ENCODE results near the gene KISS1.

Gene KISS1

GRCh38 chr1:204198348-204199340, 2.4 kb upstream of the KISS1 start:
- Histone ChIP-seq H3K9me3 (ENCODE audit: low read length) (no peaks in the 10 kb centered on the region), H3K9me2 (ENCODE audit: low read depth, low read length) (no peaks in the 10 kb centered on the region), H3K4me3 (ENCODE audit: low read depth, low read length, poor library complexity, severe bottlenecking) (no peak overlapping the region), H3K27me3 (ENCODE audit: insufficient read depth, low read length) (no peaks in the 10 kb centered on the region; the same call in 1 of the 2 replicates), H3K4me2 (ENCODE audit: low read length) (no peak overlapping the region), H2AFZ (ENCODE audit: low read length) (no peak overlapping the region), H3K27ac (ENCODE audit: low read depth, low read length, poor library complexity, severe bottlenecking) (no peak overlapping the region), H3K4me1 (ENCODE audit: insufficient read depth, low read length, severe bottlenecking) (no peaks in the 10 kb centered on the region), H3K79me2 (ENCODE audit: insufficient read depth, low read length) (no peaks in the 10 kb centered on the region), H3K9ac (ENCODE audit: low read length) (no peak overlapping the region), H3K36me3 (ENCODE audit: insufficient read depth, low read length) (no peaks in the 10 kb centered on the region), H4K20me1 (ENCODE audit: insufficient read depth, low read length) (no peaks in the 10 kb centered on the region), H3F3A (ENCODE audit: insufficient read depth, low read length) (no peaks in the 10 kb centered on the region)
- no peak for TF ChIP-seq CTCF (IDR thresholded peaks at IDR 0.05; ENCODE audit: low read length)
- no peak for TF ChIP-seq EZH2 (IDR thresholded peaks at IDR 0.05; ENCODE audit: borderline replicate concordance, low read length)

- no peaks in the 10 kb centered on the region for H3K9me3 ChIP-seq (ENCODE audit: low read length)
- TF ChIP-seq EZH2 (IDR thresholded peaks at IDR 0.05; ENCODE audit: borderline replicate concordance, low read length) (no peak), CTCF (IDR thresholded peaks at IDR 0.05; ENCODE audit: low read length) (no peak)
- H2AFZ ChIP-seq (ENCODE audit: low read length): no peak overlapping the region
- H3K4me3 ChIP-seq (ENCODE audit: low read depth, low read length, poor library complexity, severe bottlenecking): no peak overlapping the region
- H4K20me1 ChIP-seq (ENCODE audit: insufficient read depth, low read length): no peaks in the 10 kb centered on the region
- no peaks in the 10 kb centered on the region; the same call in 1 of the 2 replicates for H3K27me3 ChIP-seq (ENCODE audit: insufficient read depth, low read length)
- no peaks in the 10 kb centered on the region for H3F3A ChIP-seq (ENCODE audit: insufficient read depth, low read length)
- H3K9me2 ChIP-seq (ENCODE audit: low read depth, low read length): no peaks in the 10 kb centered on the region
- H3K9ac ChIP-seq (ENCODE audit: low read length): no peak overlapping the region
- H3K79me2 ChIP-seq (ENCODE audit: insufficient read depth, low read length): no peaks in the 10 kb centered on the region
- no peaks in the 10 kb centered on the region for H3K36me3 ChIP-seq (ENCODE audit: insufficient read depth, low read length)
- no peak overlapping the region for H3K27ac ChIP-seq (ENCODE audit: low read depth, low read length, poor library complexity, severe bottlenecking)
- no peaks in the 10 kb centered on the region for H3K4me1 ChIP-seq (ENCODE audit: insufficient read depth, low read length, severe bottlenecking)
- H3K4me2 ChIP-seq (ENCODE audit: low read length): no peak overlapping the region
Observed at GRCh38 chr1:204197068-204197467, 777 bp upstream of the KISS1 start.

- no peaks in the 10 kb centered on the region for H4K20me1 ChIP-seq (ENCODE audit: insufficient read depth, low read length)
- TF ChIP-seq CTCF (IDR thresholded peaks at IDR 0.05; ENCODE audit: low read length) (no peak), EZH2 (IDR thresholded peaks at IDR 0.05; ENCODE audit: borderline replicate concordance, low read length) (no peak)
- no peaks in the 10 kb centered on the region for H3K27me3 ChIP-seq (ENCODE audit: insufficient read depth, low read length)
- H3K4me1 ChIP-seq (ENCODE audit: insufficient read depth, low read length, severe bottlenecking): no peaks in the 10 kb centered on the region
- no peaks in the 10 kb centered on the region for H3K9me2 ChIP-seq (ENCODE audit: low read depth, low read length)
- no peaks in the 10 kb centered on the region for H3K9me3 ChIP-seq (ENCODE audit: low read length)
- no peaks in the 10 kb centered on the region for H3K36me3 ChIP-seq (ENCODE audit: insufficient read depth, low read length)
- no peak overlapping the region for H3K9ac ChIP-seq (ENCODE audit: low read length)
- H3K27ac ChIP-seq (ENCODE audit: low read depth, low read length, poor library complexity, severe bottlenecking): no peak overlapping the region
- no peaks in the 10 kb centered on the region for H3K79me2 ChIP-seq (ENCODE audit: insufficient read depth, low read length)
- H3K4me3 ChIP-seq (ENCODE audit: low read depth, low read length, poor library complexity, severe bottlenecking): no peak overlapping the region
- no peak overlapping the region for H3K4me2 ChIP-seq (ENCODE audit: low read length)
- H2AFZ ChIP-seq (ENCODE audit: low read length): no peak overlapping the region
- H3F3A ChIP-seq (ENCODE audit: insufficient read depth, low read length): no peaks in the 10 kb centered on the region
Observed at GRCh38 chr1:204194771-204195170, 1.5 kb downstream of the KISS1 start.

Measured in OCI-LY1 (cell line).